Cardiac fibroblast (primary cell): Measurements from ENCODE around the gene HS6ST2.
A peak's percentile ranks its signal among the peaks of the same experiment; 100 is the strongest.
"Not testable (repeated sequence)": the region's sequence is repeated elsewhere in the genome, so short reads cannot be mapped to it uniquely, and the experiment has no call there.

Experiments
- DNase-seq, 2 donors: peaks; one replicate each; pipeline versions ENCODE4 v3.0.0 to v3.0.0-alpha.2; 2010; ENCODE audit warnings: low read depth in 2 of 2
- H3K4me3 ChIP-seq, 2 donors: replicated peaks in 1 of 2; 1 replicate in 1 of 2; 2 replicates in 1 of 2; pipeline ENCODE4 v1.5.1; 2011; ENCODE audit warnings: low read depth in 2 of 2, low read length in 2 of 2, mild to moderate bottlenecking in 2 of 2, moderate library complexity in 1 of 2
- TF ChIP-seq, protein P1 (sequence below): IDR thresholded peaks from one replicate; pipeline ENCODE4 v1.5.1; 2011; ENCODE audit warnings: low read depth, mild to moderate bottlenecking, low read length, inconsistent platforms

Gene HS6ST2

DNA sequence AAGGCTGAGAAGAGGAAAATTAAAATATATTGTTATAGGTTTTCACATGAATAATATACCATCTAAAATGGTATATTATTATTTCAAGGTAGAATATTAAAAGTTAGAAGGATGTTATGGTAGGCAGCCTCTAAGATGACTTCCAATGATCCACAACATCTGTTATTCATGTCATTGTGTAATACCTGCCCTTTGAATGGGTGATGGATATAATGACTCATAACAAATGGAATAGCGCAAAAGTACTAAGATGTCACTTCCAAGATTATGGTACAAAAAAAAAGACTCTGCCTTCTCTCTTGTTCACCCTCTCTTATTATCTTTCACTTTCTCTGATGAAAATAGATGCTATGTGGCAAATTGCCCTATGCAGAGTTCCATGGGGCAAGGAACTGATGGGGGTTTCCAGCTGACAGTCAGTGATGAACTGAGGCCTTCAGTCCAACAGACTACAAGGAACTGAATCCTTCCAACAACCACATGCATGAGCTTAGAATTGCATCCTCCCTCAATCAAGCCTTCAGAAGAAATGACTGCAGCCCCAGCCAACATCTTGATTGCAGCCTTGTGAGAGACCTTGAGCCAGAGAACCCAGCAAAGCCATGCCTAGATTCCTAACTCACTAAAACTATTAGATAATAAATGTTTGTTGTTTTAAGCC is 57.7 kb downstream of the HS6ST2 start:
- DNase-seq = peak; percentile 0 to 19
- TF ChIP-seq, protein P1, sequence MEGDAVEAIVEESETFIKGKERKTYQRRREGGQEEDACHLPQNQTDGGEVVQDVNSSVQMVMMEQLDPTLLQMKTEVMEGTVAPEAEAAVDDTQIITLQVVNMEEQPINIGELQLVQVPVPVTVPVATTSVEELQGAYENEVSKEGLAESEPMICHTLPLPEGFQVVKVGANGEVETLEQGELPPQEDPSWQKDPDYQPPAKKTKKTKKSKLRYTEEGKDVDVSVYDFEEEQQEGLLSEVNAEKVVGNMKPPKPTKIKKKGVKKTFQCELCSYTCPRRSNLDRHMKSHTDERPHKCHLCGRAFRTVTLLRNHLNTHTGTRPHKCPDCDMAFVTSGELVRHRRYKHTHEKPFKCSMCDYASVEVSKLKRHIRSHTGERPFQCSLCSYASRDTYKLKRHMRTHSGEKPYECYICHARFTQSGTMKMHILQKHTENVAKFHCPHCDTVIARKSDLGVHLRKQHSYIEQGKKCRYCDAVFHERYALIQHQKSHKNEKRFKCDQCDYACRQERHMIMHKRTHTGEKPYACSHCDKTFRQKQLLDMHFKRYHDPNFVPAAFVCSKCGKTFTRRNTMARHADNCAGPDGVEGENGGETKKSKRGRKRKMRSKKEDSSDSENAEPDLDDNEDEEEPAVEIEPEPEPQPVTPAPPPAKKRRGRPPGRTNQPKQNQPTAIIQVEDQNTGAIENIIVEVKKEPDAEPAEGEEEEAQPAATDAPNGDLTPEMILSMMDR = no peak
- no peak overlapping the region for H3K4me3 ChIP-seq

DNA sequence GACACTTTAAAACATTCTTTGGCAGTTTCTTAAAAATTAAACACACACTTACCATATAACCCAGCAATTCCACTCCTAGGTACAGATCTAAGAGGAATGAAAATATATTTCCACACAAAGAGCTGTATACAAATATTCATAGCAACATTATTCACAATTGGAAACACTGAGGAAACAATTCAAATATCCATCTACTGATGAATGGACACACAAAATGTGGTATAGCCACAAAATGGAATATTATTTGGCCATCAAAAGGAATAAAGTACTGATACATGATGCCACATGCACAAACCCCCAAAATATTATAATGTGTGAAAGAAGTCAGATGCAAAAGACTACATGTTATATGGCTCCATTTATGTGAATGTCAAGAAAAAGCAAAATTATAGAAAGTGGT is 70.9 kb downstream of the HS6ST2 start:
- H3K4me3 ChIP-seq = no peak overlapping the region
- DNase-seq = no peak
- TF ChIP-seq, protein P1 = no peak

DNA sequence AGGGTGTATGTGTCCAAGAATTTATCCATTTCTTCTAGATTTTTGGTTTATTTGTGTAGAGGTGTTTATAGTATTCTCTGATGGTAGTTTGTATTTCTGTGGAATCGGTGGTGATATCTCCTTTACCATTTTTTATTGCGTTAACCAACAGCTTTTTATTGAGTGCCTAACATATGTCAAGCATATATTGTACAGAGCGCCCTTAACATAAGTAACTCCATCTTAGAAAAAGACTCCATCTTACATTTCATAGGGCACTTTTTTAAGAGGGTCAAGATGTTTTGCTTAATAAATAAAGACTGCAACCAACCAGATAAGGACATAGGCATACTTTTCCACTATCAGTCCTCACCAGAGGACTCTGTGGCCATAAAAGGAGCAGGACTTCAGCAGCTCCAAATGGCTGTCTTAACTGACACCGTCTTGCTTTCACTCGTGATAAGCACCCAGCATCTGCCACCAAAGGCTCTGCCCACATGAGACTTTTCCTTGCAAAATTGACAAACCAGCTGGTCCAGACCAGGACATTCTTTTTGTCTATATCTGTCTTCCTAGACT is 75.0 kb downstream of the HS6ST2 start:
- TF ChIP-seq, protein P1 = no peak
- no peak for DNase-seq
- no peak overlapping the region for H3K4me3 ChIP-seq

DNA sequence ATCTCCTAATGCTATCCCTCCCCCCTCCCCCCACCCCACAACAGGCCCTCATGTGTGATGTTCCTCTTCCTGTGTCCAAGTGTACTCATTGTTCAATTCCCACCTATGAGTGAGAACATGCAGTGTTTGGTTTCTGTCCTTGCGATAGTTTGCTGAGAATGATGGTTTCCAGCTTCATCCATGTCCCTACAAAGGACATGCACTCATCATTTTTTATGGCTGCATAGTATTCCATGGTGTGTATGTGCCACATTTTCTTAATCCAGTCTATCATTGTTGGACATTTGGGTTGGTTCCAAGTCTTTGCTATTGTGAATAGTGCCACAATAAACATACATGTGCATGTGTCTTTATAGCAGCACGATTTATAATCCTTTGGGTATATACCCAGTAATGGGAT is 77.7 kb downstream of the HS6ST2 start:
- DNase-seq, H3K4me3 ChIP-seq: not testable (repeated sequence)

DNA sequence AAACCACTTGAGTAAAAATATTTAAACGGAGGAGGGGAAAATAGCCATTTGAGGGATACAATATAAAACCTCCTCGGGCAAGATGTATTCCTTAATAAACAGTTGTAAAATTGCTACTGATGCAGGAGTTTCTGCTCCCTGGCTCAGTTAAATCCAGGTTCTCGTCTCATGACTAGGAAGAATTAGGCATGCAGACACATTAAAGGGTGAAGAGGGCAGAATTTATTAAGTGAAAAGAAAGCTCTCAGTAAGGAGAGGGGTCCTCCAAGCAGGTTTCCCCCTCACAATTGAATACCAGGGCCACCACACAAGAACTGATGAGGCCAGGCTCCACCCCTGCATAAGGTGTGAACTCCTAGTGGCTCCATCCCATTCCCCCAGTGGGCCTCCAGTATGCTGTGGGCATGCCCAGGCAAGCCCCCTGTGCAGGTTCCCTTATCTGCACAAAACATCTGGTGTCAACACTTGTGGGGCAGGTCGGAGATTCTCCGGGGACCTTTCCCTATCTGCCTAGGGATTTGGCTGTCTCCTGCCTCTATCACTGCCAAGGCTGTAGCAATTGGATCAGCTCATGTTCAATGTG is 80.4 kb downstream of the HS6ST2 start:
- TF ChIP-seq, protein P1 = no peak
- no peak for DNase-seq
- H3K4me3 ChIP-seq = no peak overlapping the region

DNA sequence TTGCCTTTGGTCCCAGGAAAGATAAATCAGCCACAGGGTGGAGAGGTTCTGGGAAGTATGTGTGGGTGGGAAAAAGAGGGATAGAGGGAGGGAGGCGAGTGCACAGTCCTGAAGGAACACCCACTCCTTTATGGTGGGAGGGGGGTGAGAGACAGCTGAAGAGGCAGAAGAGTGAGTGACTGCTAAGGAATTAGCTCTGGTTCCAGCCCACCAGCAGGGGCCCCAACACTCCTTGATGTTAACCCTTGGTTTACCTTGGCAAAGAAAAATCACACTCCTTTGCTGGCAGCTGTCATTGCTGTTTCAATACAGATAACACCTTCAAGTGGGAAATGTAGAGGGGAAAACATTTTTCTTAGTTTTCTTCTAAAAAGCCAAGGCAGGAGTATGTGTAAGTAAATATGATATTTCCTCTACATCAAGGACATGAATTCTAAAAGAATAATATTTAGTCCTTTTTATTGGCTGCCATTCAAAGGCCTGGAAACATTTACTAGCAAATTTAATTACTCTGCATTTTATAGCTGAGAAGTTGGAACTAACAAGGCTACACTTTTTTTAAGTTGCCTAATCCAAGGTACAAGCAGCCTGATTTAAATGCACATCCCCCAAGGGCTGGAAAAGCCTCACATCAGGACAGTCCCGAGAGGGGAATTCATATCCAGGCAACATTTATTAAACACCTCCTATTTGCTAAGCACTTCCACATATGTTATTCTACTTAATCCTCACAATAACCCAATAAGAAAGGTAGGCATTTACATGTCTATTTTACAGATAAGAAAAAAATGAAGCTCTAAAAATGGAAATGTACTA is 81.7 kb downstream of the HS6ST2 start:
- no peak overlapping the region for H3K4me3 ChIP-seq
- TF ChIP-seq, protein P1 = no peak
- no peak for DNase-seq
